ENCODE data around the gene TCF4.

The TCF4 gene

DNA sequence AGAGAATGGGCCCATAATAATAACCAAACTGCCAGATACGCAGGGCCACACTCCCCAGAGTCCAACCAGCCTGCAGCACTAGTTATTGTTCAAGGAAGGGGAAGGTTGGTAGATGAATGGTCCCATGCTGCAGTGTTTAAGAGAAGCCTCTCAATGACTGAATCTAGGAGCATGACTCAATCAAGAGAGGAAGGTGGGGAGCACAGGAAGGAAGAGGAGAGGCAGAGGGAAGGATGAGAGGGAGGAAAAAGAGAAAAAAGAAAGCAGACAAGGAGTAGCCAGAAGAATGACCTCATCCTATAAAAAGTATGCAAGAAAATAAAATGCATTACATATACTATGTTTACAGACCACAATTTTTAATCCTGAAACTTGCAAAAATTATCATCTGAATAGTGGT, 174.5 kb downstream of the TCF4 start:
- TF ChIP-seq, protein P1, sequence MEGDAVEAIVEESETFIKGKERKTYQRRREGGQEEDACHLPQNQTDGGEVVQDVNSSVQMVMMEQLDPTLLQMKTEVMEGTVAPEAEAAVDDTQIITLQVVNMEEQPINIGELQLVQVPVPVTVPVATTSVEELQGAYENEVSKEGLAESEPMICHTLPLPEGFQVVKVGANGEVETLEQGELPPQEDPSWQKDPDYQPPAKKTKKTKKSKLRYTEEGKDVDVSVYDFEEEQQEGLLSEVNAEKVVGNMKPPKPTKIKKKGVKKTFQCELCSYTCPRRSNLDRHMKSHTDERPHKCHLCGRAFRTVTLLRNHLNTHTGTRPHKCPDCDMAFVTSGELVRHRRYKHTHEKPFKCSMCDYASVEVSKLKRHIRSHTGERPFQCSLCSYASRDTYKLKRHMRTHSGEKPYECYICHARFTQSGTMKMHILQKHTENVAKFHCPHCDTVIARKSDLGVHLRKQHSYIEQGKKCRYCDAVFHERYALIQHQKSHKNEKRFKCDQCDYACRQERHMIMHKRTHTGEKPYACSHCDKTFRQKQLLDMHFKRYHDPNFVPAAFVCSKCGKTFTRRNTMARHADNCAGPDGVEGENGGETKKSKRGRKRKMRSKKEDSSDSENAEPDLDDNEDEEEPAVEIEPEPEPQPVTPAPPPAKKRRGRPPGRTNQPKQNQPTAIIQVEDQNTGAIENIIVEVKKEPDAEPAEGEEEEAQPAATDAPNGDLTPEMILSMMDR (conservative IDR thresholded peaks at IDR 0.05; ENCODE audit: low read length), result no peak
- no peak for TF ChIP-seq EZH2phosphoT487 (IDR thresholded peaks at IDR 0.05; ENCODE audit: borderline replicate concordance)
- Histone ChIP-seq H3K9ac (ENCODE audit: low read depth, low read length, poor library complexity, severe bottlenecking) (no peak overlapping the region), H3K4me2 (ENCODE audit: low read depth, low read length, poor library complexity, severe bottlenecking) (no peak overlapping the region)

DNA sequence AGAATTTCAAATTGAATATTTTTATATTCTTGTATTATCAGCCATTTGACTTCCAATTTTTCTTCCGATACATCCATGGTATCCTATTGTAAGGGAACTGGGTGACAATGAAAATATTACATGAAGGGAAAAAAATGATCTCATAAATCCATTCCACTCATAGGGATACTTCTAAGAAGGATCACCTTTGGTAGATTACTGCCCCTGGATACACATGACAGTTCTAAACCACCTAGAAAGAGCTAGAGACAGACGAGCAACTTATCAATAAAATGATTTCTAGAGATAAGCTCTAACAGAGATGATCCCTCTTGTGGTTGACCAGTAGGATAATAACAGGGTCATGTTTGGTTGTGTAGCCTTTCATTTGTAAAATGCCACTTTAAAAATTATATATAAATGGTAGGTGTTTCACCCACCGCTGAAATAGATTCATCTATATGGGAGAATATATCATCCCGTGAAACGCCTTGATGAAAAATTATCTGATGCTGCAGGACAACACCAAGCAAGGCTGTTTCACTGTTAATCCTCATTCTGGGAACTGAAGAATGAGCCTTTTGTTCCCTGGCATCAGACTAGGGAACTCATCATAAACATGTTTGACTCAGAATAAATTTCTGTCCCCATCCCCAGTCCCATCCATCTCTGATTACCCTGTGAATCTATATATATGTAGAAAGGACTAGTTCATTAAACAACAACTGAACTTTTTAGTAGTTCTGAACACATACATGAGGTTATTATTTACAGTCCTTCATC, 180.0 kb downstream of the TCF4 start:
- no peaks in the 10 kb centered on the region for H3K36me3 ChIP-seq (ENCODE audit: insufficient read depth, low read length)
- no peak overlapping the region for H2AFZ ChIP-seq (ENCODE audit: low read length)
- H3K4me1 ChIP-seq (ENCODE audit: insufficient read depth, low read length, poor library complexity, severe bottlenecking), result no peaks in the 10 kb centered on the region
- H4K20me1 ChIP-seq (ENCODE audit: insufficient read depth, low read length, poor library complexity, severe bottlenecking), result no peaks in the 10 kb centered on the region
- no peaks in the 10 kb centered on the region for H3F3A ChIP-seq (ENCODE audit: low read depth)
- H3K4me2 ChIP-seq (ENCODE audit: low read depth, low read length, poor library complexity, severe bottlenecking), result no peak overlapping the region
- no peak for TF ChIP-seq EZH2phosphoT487 (IDR thresholded peaks at IDR 0.05; ENCODE audit: borderline replicate concordance)
- TF ChIP-seq, protein P1 (conservative IDR thresholded peaks at IDR 0.05; ENCODE audit: low read length), result no peak
- no peaks in the 10 kb centered on the region for H3K27me3 ChIP-seq (ENCODE audit: insufficient read depth, low read length, poor library complexity, severe bottlenecking)
- no peaks in the 10 kb centered on the region for H3K9me2 ChIP-seq (replicated peaks; ENCODE audit: low read depth, low read length)
- no peak overlapping the region for H3K4me3 ChIP-seq (ENCODE audit: low read length, poor library complexity, severe bottlenecking)
- H3K79me2 ChIP-seq (ENCODE audit: insufficient read depth, low read length), result 0 out of 2 replicates have a peak, but pooled peaks cover 3% of the 10 kb centered on the region
- H3K9ac ChIP-seq (ENCODE audit: low read depth, low read length, poor library complexity, severe bottlenecking), result no peak overlapping the region
- H3K9me3 ChIP-seq (ENCODE audit: insufficient read depth, low read depth, low read length), result no peaks in the 10 kb centered on the region

More for the DNA sequence above, 174.5 kb downstream of the TCF4 start:
- no peaks in the 10 kb centered on the region for H3K27me3 ChIP-seq (ENCODE audit: insufficient read depth, low read length, poor library complexity, severe bottlenecking)
- 0 out of 2 replicates have a peak, but pooled peaks cover 3% of the 10 kb centered on the region for H3K79me2 ChIP-seq (ENCODE audit: insufficient read depth, low read length)
- H2AFZ ChIP-seq (ENCODE audit: low read length), result no peak overlapping the region
- H4K20me1 ChIP-seq (ENCODE audit: insufficient read depth, low read length, poor library complexity, severe bottlenecking), result no peaks in the 10 kb centered on the region
- H3K4me1 ChIP-seq (ENCODE audit: insufficient read depth, low read length, poor library complexity, severe bottlenecking), result peaks cover 8% of the 10 kb centered on the region
- H3F3A ChIP-seq (ENCODE audit: low read depth), result no peaks in the 10 kb centered on the region
- H3K36me3 ChIP-seq (ENCODE audit: insufficient read depth, low read length), result no peaks in the 10 kb centered on the region
- no peaks in the 10 kb centered on the region for H3K9me3 ChIP-seq (ENCODE audit: insufficient read depth, low read depth, low read length)
- H3K4me3 ChIP-seq (ENCODE audit: low read length, poor library complexity, severe bottlenecking), result no peak overlapping the region
- no peaks in the 10 kb centered on the region for H3K9me2 ChIP-seq (replicated peaks; ENCODE audit: low read depth, low read length)

DNA sequence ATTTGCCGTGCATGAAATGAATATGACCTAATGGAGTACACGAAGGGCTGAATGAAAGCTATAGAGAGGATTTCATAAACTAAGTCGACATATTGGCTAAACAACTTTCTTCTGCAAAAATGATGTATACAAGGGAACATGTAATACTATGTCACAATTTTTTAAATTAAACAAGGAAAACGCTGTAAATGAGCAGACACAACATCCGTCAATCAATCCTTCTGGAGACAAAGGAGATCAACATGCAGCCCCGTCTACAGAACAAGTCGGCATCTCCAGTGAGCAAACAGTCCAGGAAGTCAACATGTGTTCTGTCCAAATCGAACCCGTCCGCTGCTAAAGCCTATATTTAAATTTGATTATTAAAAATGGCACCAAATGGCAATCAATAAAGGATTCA, 180.8 kb downstream of the TCF4 start:
- H3K9me2 ChIP-seq (replicated peaks; ENCODE audit: low read depth, low read length), result no peaks in the 10 kb centered on the region
- no peak for TF ChIP-seq EZH2phosphoT487 (IDR thresholded peaks at IDR 0.05; ENCODE audit: borderline replicate concordance)
- TF ChIP-seq, protein P1 (conservative IDR thresholded peaks at IDR 0.05; ENCODE audit: low read length), result no peak
- H3K36me3 ChIP-seq (ENCODE audit: insufficient read depth, low read length), result no peaks in the 10 kb centered on the region
- H3K79me2 ChIP-seq (ENCODE audit: insufficient read depth, low read length), result 0 out of 2 replicates have a peak, but pooled peaks cover 3% of the 10 kb centered on the region
- H3F3A ChIP-seq (ENCODE audit: low read depth), result no peaks in the 10 kb centered on the region
- no peaks in the 10 kb centered on the region for H4K20me1 ChIP-seq (ENCODE audit: insufficient read depth, low read length, poor library complexity, severe bottlenecking)
- no peak overlapping the region for H3K9ac ChIP-seq (ENCODE audit: low read depth, low read length, poor library complexity, severe bottlenecking)
- no peaks in the 10 kb centered on the region for H3K27me3 ChIP-seq (ENCODE audit: insufficient read depth, low read length, poor library complexity, severe bottlenecking)
- H3K9me3 ChIP-seq (ENCODE audit: insufficient read depth, low read depth, low read length), result no peaks in the 10 kb centered on the region
- H2AFZ ChIP-seq (ENCODE audit: low read length), result no peak overlapping the region
- H3K4me3 ChIP-seq (ENCODE audit: low read length, poor library complexity, severe bottlenecking), result no peak overlapping the region
- H3K4me2 ChIP-seq (ENCODE audit: low read depth, low read length, poor library complexity, severe bottlenecking), result no peak overlapping the region
- H3K4me1 ChIP-seq (ENCODE audit: insufficient read depth, low read length, poor library complexity, severe bottlenecking), result no peaks in the 10 kb centered on the region

Measured in Loucy (cell line).